Tibial artery (tissue), 4 donors: ENCODE measurements around the gene COMMD9.

Source experiments
- DNase-seq, 2 donors: peaks; one replicate each; pipeline ENCODE4 v3.0.0-alpha.2; 2019
- H3K27ac ChIP-seq, 2 donors: fragments of 200-600 bp; sonication (generic) in 1 of 2; 1 replicate in 1 of 2; 2 replicates in 1 of 2; pipeline ENCODE4 v1.5.1; 2018 to 2019; ENCODE audit warnings: mild to moderate bottlenecking in 1 of 2
- H3K27me3 ChIP-seq, 2 donors: fragments of 200-600 bp; sonication (generic) in 1 of 2; one replicate each; pipeline versions ENCODE4 v1.5.1 to v1.6.0; 2016 to 2019
- H3K36me3 ChIP-seq, 3 donors: fragments of 200-600 bp; sonication (generic) in 2 of 3; one replicate each; pipeline ENCODE4 v1.5.1; 2016 to 2019; ENCODE audit warnings: mild to moderate bottlenecking in 2 of 3
- H3K4me1 ChIP-seq, 4 donors: fragments of 200-600 bp; sonication (generic) in 2 of 4; 1 replicate in 3 of 4; 2 replicates in 1 of 4; pipeline ENCODE4 v1.5.1; 2016 to 2019
- H3K4me3 ChIP-seq, 2 donors: fragments of 200-600 bp; sonication (generic) in 1 of 2; 1 replicate in 1 of 2; 2 replicates in 1 of 2; pipeline ENCODE4 v1.5.1; 2018 to 2019; ENCODE audit warnings: mild to moderate bottlenecking in 2 of 2
- H3K9me3 ChIP-seq, 3 donors: fragments of 200-600 bp; sonication (generic) in 1 of 3; one replicate each; pipeline ENCODE4 v1.5.1; 2016 to 2019
- CTCF ChIP-seq, 2 experiments: fragments of 200-600 bp in 1 of 2; fragments of 450-650 bp in 1 of 2; IDR thresholded peaks; one replicate each; pipeline ENCODE4 v1.5.1; 2017 to 2019; ENCODE audit warnings: antibody characterized with exemption in 2 of 2, mild to moderate bottlenecking in 1 of 2, moderate library complexity in 1 of 2
- intact Hi-C: fragments of 100-400 bp; cut with DNase I; formaldehyde crosslinking; loops from one replicate; pipeline ENCODE4 v1.15.0; 2023; ENCODE audit warnings: low total_unique reads

The COMMD9 gene

DNA sequence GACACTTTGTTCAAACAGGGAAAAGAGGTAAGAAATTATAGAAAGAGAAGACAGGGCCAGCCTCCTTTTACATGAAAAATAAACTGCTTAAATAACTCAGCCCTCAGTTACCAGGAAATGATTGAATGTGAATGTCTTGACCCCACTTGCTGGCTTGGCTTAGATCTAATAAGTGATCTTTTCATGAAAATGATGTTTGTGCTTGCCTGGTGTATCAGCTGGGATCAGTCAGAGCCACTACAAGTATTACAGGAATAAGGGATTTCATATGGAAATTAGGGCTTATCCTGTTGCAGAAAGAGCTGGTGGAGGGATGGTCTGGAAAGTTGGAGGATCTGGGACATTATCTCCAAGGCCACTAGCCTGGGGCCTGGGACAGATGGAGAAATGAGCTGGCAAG lies 51.8 kb downstream of the COMMD9 start:
- TF ChIP-seq CTCF (IDR thresholded peaks at IDR 0.05): no peak
- Histone ChIP-seq H3K9me3 (no peaks in the 10 kb centered on the region), H3K4me3 (no peak overlapping the region), H3K4me1 (no peaks in the 10 kb centered on the region), H3K36me3 (no peaks in the 10 kb centered on the region), H3K27me3 (no peaks in the 10 kb centered on the region), H3K27ac (no peak overlapping the region)
- no peak for DNase-seq
- intact Hi-C loops: no loop called here

DNA sequence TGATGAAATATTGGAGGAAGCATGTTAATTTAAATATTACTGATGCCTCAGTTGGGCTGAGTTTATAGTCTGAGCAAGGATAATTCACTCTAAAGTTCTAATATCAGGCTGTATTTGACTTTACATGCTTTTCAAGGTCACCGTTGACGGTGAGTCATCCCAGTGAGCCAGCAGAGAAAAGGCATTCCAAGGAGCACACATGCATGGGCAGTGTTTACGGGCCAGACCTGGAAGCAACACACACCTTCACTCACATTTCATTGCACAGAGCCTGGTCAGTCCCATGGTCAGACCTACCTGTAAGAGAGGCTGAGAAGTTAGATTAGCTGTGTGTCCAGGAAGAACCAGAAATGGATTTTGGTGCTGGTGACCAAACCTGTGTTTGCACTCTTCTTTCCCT lies 53.5 kb downstream of the COMMD9 start:
- Histone ChIP-seq H3K9me3 (no peaks in the 10 kb centered on the region), H3K36me3 (no peaks in the 10 kb centered on the region), H3K4me1 (peaks cover 0 to 14% (median 7%) of the 10 kb centered on the region in 4 donors), H3K27ac (no peak overlapping the region), H3K27me3 (no peaks in the 10 kb centered on the region), H3K4me3 (no peak overlapping the region)
- DNase-seq: no peak
- intact Hi-C loops: no loop called here
- TF ChIP-seq CTCF (IDR thresholded peaks at IDR 0.05): no peak

- Histone ChIP-seq H3K36me3 (no peaks in the 10 kb centered on the region), H3K27ac (no peak overlapping the region), H3K9me3 (no peaks in the 10 kb centered on the region), H3K27me3 (no peaks in the 10 kb centered on the region), H3K4me1 (peaks cover 0 to 23% (median 16%) of the 10 kb centered on the region in 4 donors), H3K4me3 (no peak overlapping the region)
- TF ChIP-seq CTCF (IDR thresholded peaks at IDR 0.05): no peak
- DNase-seq: no peak
- intact Hi-C loops: no loop called here
Observed at GRCh38 chr11:36234825-36235224, 54.4 kb downstream of the COMMD9 start.

DNA sequence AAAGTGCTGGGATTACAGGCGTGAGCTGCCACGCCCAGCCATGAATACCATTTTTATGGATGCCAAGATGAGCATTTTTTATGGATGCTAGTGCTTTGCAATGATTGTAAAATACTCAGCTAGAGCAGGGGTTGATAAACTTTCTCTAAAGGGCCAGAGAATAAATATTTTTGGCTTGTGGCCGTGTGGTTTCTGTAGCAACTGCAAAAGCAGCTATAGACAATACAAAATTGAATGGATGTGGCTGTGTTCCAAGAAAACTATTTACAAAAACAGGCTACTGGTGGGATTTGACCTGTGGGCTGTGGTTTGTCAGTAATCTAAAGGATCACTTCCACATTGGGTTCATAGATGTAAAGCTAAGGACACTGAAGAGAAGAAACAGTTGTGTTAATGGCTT lies 56.0 kb downstream of the COMMD9 start:
- DNase-seq: no peak
- intact Hi-C loops: no loop called here

DNA sequence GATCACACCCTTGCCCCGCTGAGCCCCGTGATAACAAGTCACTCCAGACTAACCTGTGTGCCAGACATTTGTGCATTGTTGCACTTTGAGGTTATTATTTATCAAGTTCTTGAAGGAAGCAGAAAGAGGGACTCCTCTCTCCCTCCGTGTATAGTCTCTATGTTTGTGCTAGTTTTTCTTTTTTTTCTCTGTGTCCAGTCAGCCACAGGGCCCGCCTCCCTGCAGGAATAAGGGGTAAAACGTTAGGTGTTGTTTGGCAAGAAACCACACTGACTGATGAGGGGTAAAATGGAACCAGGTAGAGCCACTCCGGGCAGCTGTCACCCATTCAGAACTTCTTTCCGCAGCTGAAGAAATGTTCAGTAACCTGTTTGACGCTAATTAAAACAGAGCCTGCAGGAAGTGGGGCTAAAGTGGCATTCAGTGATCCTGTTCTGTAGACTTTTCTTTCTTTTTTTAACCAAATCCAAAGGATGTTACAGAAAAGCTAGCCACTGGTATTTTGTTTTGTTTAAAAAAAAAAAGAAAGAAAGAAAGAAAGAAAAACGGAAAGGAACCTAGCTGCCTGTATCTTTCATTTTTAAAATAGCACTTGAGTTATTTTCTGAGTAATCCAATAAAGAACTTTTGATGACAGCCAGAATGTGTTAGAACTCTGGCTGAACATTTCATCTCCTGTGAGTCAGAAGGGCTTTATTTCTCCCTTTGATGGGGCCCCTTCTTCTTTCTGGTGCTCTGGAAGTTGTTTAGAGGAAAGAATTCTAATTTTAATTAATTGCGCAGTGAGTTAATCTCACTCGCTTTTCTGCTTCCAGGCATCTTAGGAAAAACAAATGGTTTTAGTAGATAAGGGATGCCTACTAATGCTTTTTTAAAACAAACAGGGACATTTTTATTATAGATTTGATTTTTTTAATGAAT lies 58.2 kb downstream of the COMMD9 start:
- DNase-seq: no peak
- H3K4me3 ChIP-seq: no peak overlapping the region
- no peak overlapping the region for H3K27ac ChIP-seq
- H3K27me3 ChIP-seq: no peaks in the 10 kb centered on the region
- no peak for TF ChIP-seq CTCF (IDR thresholded peaks at IDR 0.05)
- intact Hi-C loops: no loop called here
- H3K36me3 ChIP-seq: no peaks in the 10 kb centered on the region
- H3K9me3 ChIP-seq: no peaks in the 10 kb centered on the region
- H3K4me1 ChIP-seq: peaks cover 0 to 38% (median 24%) of the 10 kb centered on the region in 4 donors

More for the DNA sequence above, 56.0 kb downstream of the COMMD9 start:
- H3K27me3 ChIP-seq: no peaks in the 10 kb centered on the region
- H3K36me3 ChIP-seq: no peaks in the 10 kb centered on the region
- H3K27ac ChIP-seq: no peak overlapping the region
- peaks cover 0 to 38% (median 24%) of the 10 kb centered on the region in 4 donors for H3K4me1 ChIP-seq
- no peaks in the 10 kb centered on the region for H3K9me3 ChIP-seq
- no peak overlapping the region for H3K4me3 ChIP-seq
- no peak for TF ChIP-seq CTCF (IDR thresholded peaks at IDR 0.05)
